ENCODE data around the gene ZNF516.

Gene ZNF516

GRCh38 chr18:76374330-76375281, 120.4 kb downstream of the ZNF516 start:
- Mint-ChIP-seq H3K27ac (peak overlapping the region; percentile 81), H3K9me3 (peaks cover 15% of the 10 kb centered on the region), H3K27me3 (ENCODE audit: low read depth) (peaks cover 16% of the 10 kb centered on the region), H3K4me1 (ENCODE audit: low read depth) (peaks cover 37% of the 10 kb centered on the region), H3K36me3 (ENCODE audit: low read depth) (peaks cover 13% of the 10 kb centered on the region), H3K4me3 (peak overlapping the region; percentile 51)

- no peak overlapping the region for H3K4me3 Mint-ChIP-seq
- no peak overlapping the region for H3K27ac Mint-ChIP-seq
- peaks cover 37% of the 10 kb centered on the region for H3K4me1 Mint-ChIP-seq (ENCODE audit: low read depth)
- peaks cover 16% of the 10 kb centered on the region for H3K27me3 Mint-ChIP-seq (ENCODE audit: low read depth)
- H3K9me3 Mint-ChIP-seq: peaks cover 15% of the 10 kb centered on the region
- H3K36me3 Mint-ChIP-seq (ENCODE audit: low read depth): peaks cover 13% of the 10 kb centered on the region
Observed at GRCh38 chr18:76373297-76373696, 121.7 kb downstream of the ZNF516 start.

DNA sequence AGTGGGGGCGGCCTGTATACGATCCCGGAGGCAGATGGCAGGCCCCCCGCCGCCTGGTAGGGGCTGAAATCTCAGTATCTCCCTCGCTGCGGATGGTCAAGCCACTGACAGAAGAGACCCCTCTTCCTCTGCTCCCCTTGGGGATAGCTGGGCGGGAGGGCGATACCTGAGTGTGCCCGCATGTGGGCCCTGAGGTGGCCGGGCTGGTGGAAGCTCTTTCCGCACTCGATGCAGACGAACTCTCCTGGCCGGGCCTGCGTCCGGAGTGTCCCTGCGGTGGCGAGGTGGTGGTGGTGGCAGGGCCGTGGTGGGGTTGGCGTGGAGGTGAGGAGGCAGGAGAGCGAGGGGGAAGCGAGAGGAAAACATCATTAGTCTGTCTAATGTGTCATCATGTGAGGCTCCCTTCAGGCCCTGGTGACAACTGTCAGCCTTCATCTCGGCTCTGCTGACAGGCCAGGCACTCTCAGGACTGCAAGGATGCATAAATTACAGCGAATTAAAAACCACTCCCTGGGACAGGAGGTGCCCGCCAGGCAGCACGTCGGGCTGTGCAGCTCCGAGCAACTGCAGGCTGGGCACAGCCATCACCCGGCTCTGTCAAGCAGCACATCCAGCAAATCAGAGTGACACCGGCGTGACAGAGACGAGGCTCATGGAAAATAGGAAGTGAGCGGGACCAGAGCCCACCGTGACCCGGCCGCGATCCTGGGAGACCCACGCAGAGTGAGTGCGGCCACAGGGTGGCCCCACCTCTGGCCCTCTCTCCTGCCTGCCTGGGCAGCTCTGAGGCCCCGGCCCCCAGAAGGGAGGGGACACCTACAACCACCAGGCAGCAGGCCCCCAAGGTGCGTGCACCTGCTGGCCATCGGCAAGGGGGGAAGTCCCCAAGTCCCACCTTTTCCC, 123.5 kb downstream of the ZNF516 start:
- peaks cover 13% of the 10 kb centered on the region for H3K36me3 Mint-ChIP-seq (ENCODE audit: low read depth)
- H3K27ac Mint-ChIP-seq: no peak overlapping the region
- peaks cover 30% of the 10 kb centered on the region for H3K4me1 Mint-ChIP-seq (ENCODE audit: low read depth)
- H3K9me3 Mint-ChIP-seq: peaks cover 15% of the 10 kb centered on the region
- no peak overlapping the region for H3K4me3 Mint-ChIP-seq
- peaks cover 16% of the 10 kb centered on the region for H3K27me3 Mint-ChIP-seq (ENCODE audit: low read depth)

- Mint-ChIP-seq H3K4me1 (ENCODE audit: low read depth) (peaks cover 26% of the 10 kb centered on the region), H3K9me3 (peaks cover 15% of the 10 kb centered on the region), H3K27me3 (ENCODE audit: low read depth) (peaks cover 20% of the 10 kb centered on the region), H3K36me3 (ENCODE audit: low read depth) (peaks cover 13% of the 10 kb centered on the region), H3K27ac (no peak overlapping the region), H3K4me3 (no peak overlapping the region)
Observed at GRCh38 chr18:76370686-76371085, 124.4 kb downstream of the ZNF516 start.

DNA sequence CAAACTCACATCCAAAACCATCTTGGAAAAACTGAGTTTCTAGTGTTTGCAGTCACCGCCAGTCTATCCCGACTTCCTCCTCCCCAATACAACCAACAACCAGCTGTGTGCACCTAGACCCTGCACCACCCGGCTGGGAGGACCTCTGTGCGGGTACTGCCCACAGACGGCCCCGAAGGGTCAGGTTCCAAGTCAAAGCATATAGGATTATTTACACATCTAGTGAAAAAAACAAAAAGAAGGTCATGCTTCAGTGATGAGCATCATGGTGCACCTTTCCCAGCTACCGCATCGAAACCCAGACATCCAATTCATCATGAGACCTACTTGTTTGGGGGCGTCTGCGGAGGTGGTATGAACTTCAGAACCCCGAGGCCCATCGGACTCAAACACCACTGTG, 124.8 kb downstream of the ZNF516 start:
- Mint-ChIP-seq H3K36me3 (ENCODE audit: low read depth) (peaks cover 9% of the 10 kb centered on the region), H3K9me3 (peaks cover 14% of the 10 kb centered on the region), H3K4me1 (ENCODE audit: low read depth) (peaks cover 21% of the 10 kb centered on the region), H3K4me3 (no peak overlapping the region), H3K27ac (no peak overlapping the region), H3K27me3 (ENCODE audit: low read depth) (peaks cover 20% of the 10 kb centered on the region)

- Mint-ChIP-seq H3K9me3 (peaks cover 10% of the 10 kb centered on the region), H3K4me3 (no peak overlapping the region), H3K36me3 (ENCODE audit: low read depth) (peaks cover 5% of the 10 kb centered on the region), H3K27ac (no peak overlapping the region), H3K4me1 (ENCODE audit: low read depth) (peaks cover 17% of the 10 kb centered on the region), H3K27me3 (ENCODE audit: low read depth) (peaks cover 20% of the 10 kb centered on the region)
Observed at GRCh38 chr18:76369791-76370190, 125.3 kb downstream of the ZNF516 start.

DNA sequence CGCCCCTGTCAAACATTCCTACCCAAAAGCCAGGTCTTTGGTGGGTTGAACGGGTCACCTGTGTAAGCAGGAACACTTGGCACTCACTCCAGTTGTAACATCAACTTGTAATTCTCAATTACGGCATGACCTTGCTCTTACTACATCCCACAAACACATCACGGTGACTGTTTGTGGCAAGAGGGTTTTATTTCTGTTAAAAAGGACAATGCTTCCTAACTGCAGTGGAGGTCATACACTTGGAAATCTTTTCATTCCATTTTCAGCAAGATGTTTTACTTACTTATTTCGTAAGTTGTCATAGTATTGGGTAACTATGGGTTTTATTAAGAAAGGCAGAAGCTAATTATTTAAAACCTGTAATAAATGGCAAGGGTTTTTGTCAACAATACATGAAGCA, 126.1 kb downstream of the ZNF516 start:
- H3K9me3 Mint-ChIP-seq: peaks cover 5% of the 10 kb centered on the region
- peaks cover 4% of the 10 kb centered on the region for H3K36me3 Mint-ChIP-seq (ENCODE audit: low read depth)
- peaks cover 16% of the 10 kb centered on the region for H3K4me1 Mint-ChIP-seq (ENCODE audit: low read depth)
- no peak overlapping the region for H3K27ac Mint-ChIP-seq
- no peak overlapping the region for H3K4me3 Mint-ChIP-seq
- H3K27me3 Mint-ChIP-seq (ENCODE audit: low read depth): peaks cover 20% of the 10 kb centered on the region

DNA sequence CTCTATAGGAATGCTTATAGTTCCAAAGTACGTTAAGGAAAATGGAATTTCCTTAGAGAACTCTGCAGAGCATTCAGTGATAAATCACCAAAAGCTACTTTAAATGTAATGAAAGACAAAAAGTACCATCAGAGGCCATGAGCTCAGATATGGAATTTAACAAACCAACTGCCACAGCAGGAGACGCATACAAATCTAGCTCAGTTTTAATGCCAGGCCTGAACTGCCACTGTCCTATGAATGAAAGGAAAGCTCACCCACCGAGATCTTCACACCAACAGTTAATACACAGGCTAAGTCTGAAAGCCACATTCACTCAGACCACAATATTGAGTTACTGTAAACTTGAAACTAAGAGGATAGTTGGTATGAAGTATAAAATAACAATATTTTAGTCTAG, 126.8 kb downstream of the ZNF516 start:
- peaks cover 13% of the 10 kb centered on the region for H3K4me1 Mint-ChIP-seq (ENCODE audit: low read depth)
- H3K4me3 Mint-ChIP-seq: no peak overlapping the region
- peaks cover 4% of the 10 kb centered on the region for H3K36me3 Mint-ChIP-seq (ENCODE audit: low read depth)
- H3K27ac Mint-ChIP-seq: no peak overlapping the region
- no peaks in the 10 kb centered on the region for H3K9me3 Mint-ChIP-seq
- peaks cover 15% of the 10 kb centered on the region for H3K27me3 Mint-ChIP-seq (ENCODE audit: low read depth)

DNA sequence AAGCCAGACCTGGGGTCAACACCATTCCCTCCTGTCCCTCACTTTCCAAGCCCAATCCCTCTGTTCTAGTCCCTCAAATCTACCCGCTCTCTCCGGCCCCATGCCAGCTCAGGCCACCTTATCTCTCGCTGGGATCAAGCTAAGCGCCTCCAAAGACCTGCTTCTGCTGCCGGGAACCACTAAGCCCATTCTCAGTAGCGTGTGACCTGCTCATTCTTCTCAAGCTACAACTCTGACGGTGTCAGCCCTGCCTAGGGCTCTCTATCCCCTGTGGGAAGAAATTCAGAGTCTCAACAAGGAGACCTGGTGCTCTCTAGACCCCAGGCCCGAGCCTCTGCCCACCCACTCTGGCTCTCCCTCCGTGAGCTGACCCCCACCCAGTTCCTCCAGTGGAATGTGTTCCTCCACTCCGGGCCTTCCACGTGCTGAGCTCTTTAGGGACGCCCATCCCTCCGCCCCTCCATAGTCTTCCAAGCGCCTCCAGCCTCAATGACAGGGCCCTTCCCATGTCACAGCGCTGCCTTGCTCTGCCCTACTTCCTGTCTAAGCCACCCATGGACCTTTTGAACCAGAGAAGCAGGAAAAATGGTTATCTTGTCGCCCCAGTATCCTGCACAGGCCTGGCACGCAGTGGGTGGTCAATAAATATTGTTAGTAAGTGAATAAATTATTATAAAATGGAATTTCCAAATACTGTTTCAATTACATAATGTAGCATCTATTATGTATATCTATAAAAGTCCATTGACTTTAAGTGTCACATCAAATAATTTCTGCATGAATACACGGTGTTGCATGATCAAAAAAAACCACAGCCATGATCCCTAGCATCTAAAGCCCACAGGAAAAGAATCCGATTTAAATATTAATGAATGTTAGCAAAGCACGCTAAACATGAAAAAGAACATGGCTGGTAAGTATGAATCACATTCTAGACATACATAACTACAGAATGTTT, 127.6 kb downstream of the ZNF516 start:
- Mint-ChIP-seq H3K27me3 (ENCODE audit: low read depth) (peaks cover 11% of the 10 kb centered on the region), H3K9me3 (no peaks in the 10 kb centered on the region), H3K4me1 (ENCODE audit: low read depth) (peaks cover 11% of the 10 kb centered on the region), H3K36me3 (ENCODE audit: low read depth) (peaks cover 3% of the 10 kb centered on the region), H3K27ac (no peak overlapping the region), H3K4me3 (no peak overlapping the region)

- H3K9me3 Mint-ChIP-seq: no peaks in the 10 kb centered on the region
- peaks cover 11% of the 10 kb centered on the region for H3K4me1 Mint-ChIP-seq (ENCODE audit: low read depth)
- H3K27ac Mint-ChIP-seq: no peak overlapping the region
- no peak overlapping the region for H3K4me3 Mint-ChIP-seq
- peaks cover 3% of the 10 kb centered on the region for H3K36me3 Mint-ChIP-seq (ENCODE audit: low read depth)
- peaks cover 18% of the 10 kb centered on the region for H3K27me3 Mint-ChIP-seq (ENCODE audit: low read depth)
Observed at GRCh38 chr18:76365561-76365960, 129.5 kb downstream of the ZNF516 start.

GRCh38 chr18:76364282-76365259, 130.5 kb downstream of the ZNF516 start:
- peak overlapping the region; percentile 50 for H3K27ac Mint-ChIP-seq
- no peaks in the 10 kb centered on the region for H3K36me3 Mint-ChIP-seq (ENCODE audit: low read depth)
- H3K27me3 Mint-ChIP-seq (ENCODE audit: low read depth): peaks cover 13% of the 10 kb centered on the region
- no peaks in the 10 kb centered on the region for H3K9me3 Mint-ChIP-seq
- H3K4me1 Mint-ChIP-seq (ENCODE audit: low read depth): peaks cover 11% of the 10 kb centered on the region
- H3K4me3 Mint-ChIP-seq: peak overlapping the region; percentile 21

DNA sequence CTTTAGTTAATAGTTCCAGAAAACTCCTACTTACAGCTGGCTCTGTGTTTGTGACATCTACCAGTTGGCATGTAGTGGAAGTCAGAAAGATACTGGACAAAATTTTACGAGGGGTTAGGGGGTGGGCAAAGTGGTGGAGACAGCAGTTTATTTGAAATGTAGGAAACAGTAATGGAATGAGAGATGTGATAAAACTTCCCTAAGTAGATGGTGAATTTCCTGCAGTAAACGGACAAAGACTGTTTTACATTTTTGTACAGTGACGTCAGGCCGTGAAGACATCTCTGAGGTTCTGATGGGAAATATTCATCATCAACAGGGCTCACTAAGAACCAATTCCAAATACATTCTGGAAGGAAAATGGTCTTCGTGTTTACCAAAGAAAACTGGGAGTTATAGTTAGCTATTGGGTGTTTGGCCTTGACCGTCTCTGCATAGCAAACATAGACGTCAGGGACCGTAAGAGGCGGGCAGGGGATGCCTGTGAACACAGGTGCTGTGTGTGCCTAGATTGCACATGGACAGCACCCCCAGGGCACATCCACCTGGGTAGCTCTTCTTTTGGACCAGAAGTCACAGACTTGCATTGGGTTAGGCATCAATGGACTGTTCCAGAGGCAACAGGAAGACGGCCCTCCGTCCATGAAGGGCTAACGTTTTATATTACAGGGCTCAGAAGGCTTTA, 131.5 kb downstream of the ZNF516 start:
- H3K27ac Mint-ChIP-seq: no peak overlapping the region

More for the DNA sequence above, 131.5 kb downstream of the ZNF516 start:
- no peaks in the 10 kb centered on the region for H3K36me3 Mint-ChIP-seq (ENCODE audit: low read depth)
- peaks cover 13% of the 10 kb centered on the region for H3K27me3 Mint-ChIP-seq (ENCODE audit: low read depth)
- no peaks in the 10 kb centered on the region for H3K9me3 Mint-ChIP-seq
- H3K4me3 Mint-ChIP-seq: no peak overlapping the region
- H3K4me1 Mint-ChIP-seq (ENCODE audit: low read depth): peaks cover 11% of the 10 kb centered on the region

All from T-helper 1 cell treated with Interleukin-12 subunit alpha and Interleukin-12 subunit beta and Interleukin-4 antibody, amounts not matched to agents 30 μg/mL and 1 μg/mL, for 36 hours (primary cell).